OCI-LY7 (cell line): ENCODE data around the gene RFX5.

ENCODE experiments used
- EZH2phosphoT487 ChIP-seq: fragments of 200-600 bp; sonication (generic); IDR thresholded peaks from 2 replicates; pipeline ENCODE4 v1.6.1; 2018; ENCODE audit warnings: low read depth, borderline replicate concordance, mild to moderate bottlenecking, mixed run types, antibody characterized with exemption, low read length, moderate library complexity, mixed read lengths
- TF ChIP-seq, protein P1 (sequence below): fragments of 200-600 bp; sonication (generic); conservative IDR thresholded peaks from 2 replicates; pipeline ENCODE4 v1.5.1; 2014; ENCODE audit warnings: mild to moderate bottlenecking, antibody characterized with exemption, low read length, moderate library complexity, mixed read lengths

DNA sequence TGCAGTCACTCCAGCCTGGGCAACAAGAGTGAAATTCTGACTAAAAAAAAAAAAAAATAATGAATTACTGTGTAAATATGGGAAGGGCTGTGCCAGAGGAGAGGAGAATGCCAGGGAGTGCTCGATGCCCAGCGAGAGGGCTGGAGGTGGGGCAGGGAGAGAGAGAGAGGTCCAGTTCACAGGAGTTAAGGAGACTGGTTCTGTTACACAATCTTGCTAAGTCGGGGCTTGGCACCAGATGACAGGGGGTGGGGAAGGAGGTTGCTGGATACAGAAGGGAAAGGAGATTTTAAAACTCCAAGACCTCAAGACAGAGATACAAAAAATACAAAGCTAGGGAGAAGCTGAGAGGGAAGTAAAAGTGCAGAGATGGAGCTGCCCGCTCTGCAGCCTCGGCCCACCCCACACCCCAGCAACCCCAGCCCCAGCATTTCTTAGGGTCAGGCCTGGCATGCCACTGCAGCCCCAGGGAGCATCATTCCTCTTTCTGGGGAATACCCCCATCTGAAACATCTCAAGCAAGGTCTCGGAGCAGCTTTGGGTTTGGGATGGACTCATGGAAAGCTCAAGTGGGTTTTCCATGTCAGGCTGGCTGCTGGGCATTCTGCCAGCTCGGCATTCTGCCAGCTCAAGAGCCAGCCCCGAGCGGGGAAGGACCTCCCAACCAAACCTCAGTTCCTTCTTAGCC, 24.5 kb upstream of the RFX5 start:
- TF ChIP-seq, protein P1, sequence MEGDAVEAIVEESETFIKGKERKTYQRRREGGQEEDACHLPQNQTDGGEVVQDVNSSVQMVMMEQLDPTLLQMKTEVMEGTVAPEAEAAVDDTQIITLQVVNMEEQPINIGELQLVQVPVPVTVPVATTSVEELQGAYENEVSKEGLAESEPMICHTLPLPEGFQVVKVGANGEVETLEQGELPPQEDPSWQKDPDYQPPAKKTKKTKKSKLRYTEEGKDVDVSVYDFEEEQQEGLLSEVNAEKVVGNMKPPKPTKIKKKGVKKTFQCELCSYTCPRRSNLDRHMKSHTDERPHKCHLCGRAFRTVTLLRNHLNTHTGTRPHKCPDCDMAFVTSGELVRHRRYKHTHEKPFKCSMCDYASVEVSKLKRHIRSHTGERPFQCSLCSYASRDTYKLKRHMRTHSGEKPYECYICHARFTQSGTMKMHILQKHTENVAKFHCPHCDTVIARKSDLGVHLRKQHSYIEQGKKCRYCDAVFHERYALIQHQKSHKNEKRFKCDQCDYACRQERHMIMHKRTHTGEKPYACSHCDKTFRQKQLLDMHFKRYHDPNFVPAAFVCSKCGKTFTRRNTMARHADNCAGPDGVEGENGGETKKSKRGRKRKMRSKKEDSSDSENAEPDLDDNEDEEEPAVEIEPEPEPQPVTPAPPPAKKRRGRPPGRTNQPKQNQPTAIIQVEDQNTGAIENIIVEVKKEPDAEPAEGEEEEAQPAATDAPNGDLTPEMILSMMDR: no peak
- TF ChIP-seq EZH2phosphoT487: no peak
